Peyer's patch (tissue), 4 donors: Measurements from ENCODE around the gene PATJ.

Experiments
- CTCF ChIP-seq, 6 experiments: fragments of 450-650 bp in 4 of 6; fragments of 200-600 bp in 2 of 6; sonication (generic) in 1 of 6; IDR thresholded peaks; one replicate each; pipeline ENCODE4 v1.5.1; 2017 to 2019; ENCODE audit warnings: antibody characterized with exemption in 6 of 6, mild to moderate bottlenecking in 3 of 6, moderate library complexity in 1 of 6
- POLR2A ChIP-seq, 2 donors: fragments of 450-650 bp; IDR thresholded peaks; one replicate each; pipeline ENCODE4 v1.5.1; 2017; ENCODE audit warnings: antibody characterized with exemption in 2 of 2, mild to moderate bottlenecking in 2 of 2, moderate library complexity in 2 of 2

DNA sequence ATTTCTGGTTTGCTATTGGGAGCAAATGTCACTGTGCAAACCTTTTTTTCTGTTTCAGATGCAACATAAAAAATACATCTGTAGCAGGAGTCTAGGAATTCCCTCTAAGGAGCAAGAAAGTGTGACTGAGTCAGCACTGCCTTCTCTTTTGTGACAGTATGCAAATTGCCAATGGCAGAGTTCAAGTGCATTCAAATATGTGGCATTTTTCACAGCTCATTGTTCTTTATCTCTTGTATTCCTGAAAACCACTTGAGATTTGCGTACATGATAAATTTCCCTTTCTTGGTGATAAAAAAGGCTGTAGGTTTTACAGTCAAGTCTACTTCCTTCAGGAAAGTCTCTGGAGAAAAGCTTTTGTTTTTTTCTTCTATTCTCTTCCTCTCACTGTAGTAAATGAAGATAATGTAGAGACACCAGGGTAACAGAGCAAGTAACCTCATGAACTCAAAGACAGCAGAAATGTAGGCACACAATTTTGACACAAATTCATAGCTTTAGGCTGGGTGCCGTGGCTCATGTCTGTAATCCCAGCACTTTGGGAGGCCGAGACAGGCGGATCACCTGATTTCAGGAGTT lies 322.6 kb downstream of the PATJ start:
- TF ChIP-seq CTCF (IDR thresholded peaks at IDR 0.05) = no peak
- TF ChIP-seq POLR2A (IDR thresholded peaks at IDR 0.05) = no peak
